ENCODE measurements around the gene GUCY2D. TPM values are rescaled to one million over a fixed set of nuclear protein-coding genes. Genes with fewer than 3 reads are reported as not detected.

Gene GUCY2D
- total RNA-seq, 1 donor from 2014 or later, result not detected

- H3K4me1 Mint-ChIP-seq (ENCODE audit: unreplicated experiment), result no peaks in the 10 kb centered on the region
- H3K27me3 Mint-ChIP-seq (ENCODE audit: unreplicated experiment), result peaks cover 25% of the 10 kb centered on the region
- no peak overlapping the region for H3K4me3 Mint-ChIP-seq (ENCODE audit: unreplicated experiment)
- H3K9me3 Mint-ChIP-seq (ENCODE audit: unreplicated experiment), result no peaks in the 10 kb centered on the region
- no peaks in the 10 kb centered on the region for H3K36me3 Mint-ChIP-seq (ENCODE audit: unreplicated experiment)
- no peak for DNase-seq (ENCODE audit: extremely low spot score, unreplicated experiment)
- TF ChIP-seq CTCF (IDR thresholded peaks at IDR 0.05), result no peak
- H3K27ac Mint-ChIP-seq (ENCODE audit: unreplicated experiment), result no peak overlapping the region
Measured at GRCh38 chr17:8007836-8008235, 5.4 kb downstream of the GUCY2D start.

GRCh38 chr17:8012045-8012580, 9.7 kb downstream of the GUCY2D start:
- no peak for DNase-seq (ENCODE audit: extremely low spot score, unreplicated experiment)
- H3K4me3 Mint-ChIP-seq (ENCODE audit: unreplicated experiment), result no peak overlapping the region
- H3K36me3 Mint-ChIP-seq (ENCODE audit: unreplicated experiment), result no peaks in the 10 kb centered on the region
- H3K9me3 Mint-ChIP-seq (ENCODE audit: unreplicated experiment), result no peaks in the 10 kb centered on the region
- H3K27ac Mint-ChIP-seq (ENCODE audit: unreplicated experiment), result no peak overlapping the region
- peaks cover 26% of the 10 kb centered on the region for H3K27me3 Mint-ChIP-seq (ENCODE audit: unreplicated experiment)
- H3K4me1 Mint-ChIP-seq (ENCODE audit: unreplicated experiment), result peaks cover 10% of the 10 kb centered on the region
- no peak for TF ChIP-seq CTCF (IDR thresholded peaks at IDR 0.05)

GRCh38 chr17:8012996-8013640, 10.7 kb downstream of the GUCY2D start:
- Mint-ChIP-seq H3K4me1 (ENCODE audit: unreplicated experiment) (peaks cover 10% of the 10 kb centered on the region), H3K27me3 (ENCODE audit: unreplicated experiment) (peaks cover 26% of the 10 kb centered on the region)
- TF ChIP-seq CTCF (IDR thresholded peaks at IDR 0.05), result no peak

GRCh38 chr17:8013731-8014557, 11.5 kb downstream of the GUCY2D start:
- DNase-seq (ENCODE audit: extremely low spot score, unreplicated experiment), result no peak
- Mint-ChIP-seq H3K27me3 (ENCODE audit: unreplicated experiment) (peaks cover 24% of the 10 kb centered on the region), H3K4me1 (ENCODE audit: unreplicated experiment) (peaks cover 10% of the 10 kb centered on the region), H3K36me3 (ENCODE audit: unreplicated experiment) (no peaks in the 10 kb centered on the region), H3K27ac (ENCODE audit: unreplicated experiment) (no peak overlapping the region), H3K4me3 (ENCODE audit: unreplicated experiment) (no peak overlapping the region), H3K9me3 (ENCODE audit: unreplicated experiment) (no peaks in the 10 kb centered on the region)
- no peak for TF ChIP-seq CTCF (IDR thresholded peaks at IDR 0.05)

More at GRCh38 chr17:8012996-8013640, 10.7 kb downstream of the GUCY2D start:
- no peaks in the 10 kb centered on the region for H3K9me3 Mint-ChIP-seq (ENCODE audit: unreplicated experiment)
- no peak overlapping the region for H3K4me3 Mint-ChIP-seq (ENCODE audit: unreplicated experiment)
- no peak for DNase-seq (ENCODE audit: extremely low spot score, unreplicated experiment)
- H3K36me3 Mint-ChIP-seq (ENCODE audit: unreplicated experiment), result no peaks in the 10 kb centered on the region
- H3K27ac Mint-ChIP-seq (ENCODE audit: unreplicated experiment), result no peak overlapping the region

- no peak for DNase-seq (ENCODE audit: extremely low spot score, unreplicated experiment)
- Mint-ChIP-seq H3K27me3 (ENCODE audit: unreplicated experiment) (peaks cover 24% of the 10 kb centered on the region), H3K9me3 (ENCODE audit: unreplicated experiment) (no peaks in the 10 kb centered on the region), H3K4me3 (ENCODE audit: unreplicated experiment) (no peak overlapping the region), H3K36me3 (ENCODE audit: unreplicated experiment) (no peaks in the 10 kb centered on the region), H3K4me1 (ENCODE audit: unreplicated experiment) (peaks cover 11% of the 10 kb centered on the region), H3K27ac (ENCODE audit: unreplicated experiment) (no peak overlapping the region)
- no peak for TF ChIP-seq CTCF (IDR thresholded peaks at IDR 0.05)
Measured at GRCh38 chr17:8014558-8014850, 12.1 kb downstream of the GUCY2D start.
